ENCODE results near the gene KIF16B.

- TF ChIP-seq CTCF (IDR thresholded peaks at IDR 0.05) (no peak), POLR2A (IDR thresholded peaks at IDR 0.05) (no peak)
Observed at GRCh38 chr20:16580620-16581019, 7.4 kb upstream of the KIF16B start.
